GM18517 (cell line): ENCODE data around the gene ANGPTL4.
"Not testable (repeated sequence)": the region's sequence is repeated elsewhere in the genome, so short reads cannot be mapped to it uniquely, and the experiment has no call there.

Experiments used
- ATAC-seq: cut with Tn5 transposase; IDR thresholded peaks from one replicate; pipeline ENCODE4 v1.9.1; 2021; ENCODE audit warnings: mild to moderate bottlenecking, moderate library complexity; ENCODE audit not compliant: unreplicated experiment

ANGPTL4 gene

DNA sequence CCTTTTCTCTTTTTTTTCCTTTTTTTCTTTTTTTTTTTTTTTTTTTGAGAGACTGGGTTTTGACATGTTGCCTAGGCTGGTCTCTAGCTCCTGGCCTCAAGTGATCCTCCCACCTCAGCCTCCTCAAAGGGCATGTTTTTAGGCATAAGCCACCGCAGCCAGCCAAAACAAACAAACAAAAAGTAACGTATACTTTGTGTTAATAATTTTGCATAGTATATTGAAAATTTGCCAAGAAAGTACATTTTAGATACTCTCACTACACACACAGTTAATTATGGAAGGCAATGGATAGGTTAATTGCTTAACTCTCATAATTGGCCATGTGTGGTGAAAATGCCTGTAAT is 24.6 kb downstream of the ANGPTL4 start:
- ATAC-seq: no peak

GRCh38 chr19:8389891-8390616 is 26.1 kb downstream of the ANGPTL4 start, which contains the start of gene RAB11B:
Gene RAB11B, plus strand, starts transcription at chr19:8390360. Its CDS starts 57 bp downstream, at chr19:8390417.
- peak; percentile 97 for ATAC-seq

- peak; percentile 32 for ATAC-seq
These were observed 26.6 kb downstream of the ANGPTL4 start for GRCh38 chr19:8390617-8390981.

DNA sequence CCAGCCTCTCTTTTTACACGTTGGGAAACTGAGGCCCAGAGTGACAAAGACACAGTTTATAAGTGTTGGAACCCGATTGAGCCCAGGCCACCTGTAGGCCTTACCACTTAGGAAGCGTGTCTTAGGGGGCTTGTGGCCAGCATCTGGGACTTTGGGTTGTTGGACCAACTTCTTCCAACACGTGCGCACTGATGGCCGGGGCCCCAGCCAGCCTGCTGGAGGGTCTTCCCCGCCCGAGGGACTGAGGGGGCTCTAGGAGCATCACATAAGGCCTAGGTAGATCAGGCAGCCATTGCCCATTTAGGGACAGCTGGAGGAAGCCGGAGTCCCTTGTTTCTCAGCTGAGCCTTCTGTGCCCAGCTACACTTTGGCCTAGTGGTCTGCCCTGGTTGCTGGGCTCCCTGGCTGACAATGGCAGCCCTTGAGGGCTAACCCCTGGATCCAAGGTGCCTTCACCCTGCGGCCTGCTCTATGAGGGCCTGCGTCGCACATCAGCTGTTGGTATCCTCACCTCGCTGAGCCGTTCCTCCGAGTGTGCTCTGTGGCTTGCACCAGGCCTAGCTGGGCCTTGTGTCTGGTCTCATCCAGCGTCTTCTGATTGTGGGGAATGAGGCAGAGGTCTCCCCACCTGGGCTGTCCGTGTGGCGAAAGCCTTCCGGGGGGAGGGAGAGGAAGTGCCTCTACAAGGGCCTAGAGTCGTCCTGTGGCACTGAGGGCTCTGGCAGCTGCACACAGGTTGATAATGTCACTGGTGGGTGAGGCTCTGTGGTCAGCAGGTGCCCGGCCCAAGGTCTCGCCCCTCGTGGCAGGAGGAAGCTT is 27.5 kb downstream of the ANGPTL4 start:
- ATAC-seq: no peak

- ATAC-seq: no peak
These were observed 28.1 kb downstream of the ANGPTL4 start for GRCh38 chr19:8392017-8392591.

- ATAC-seq: no peak
These were observed 29.4 kb downstream of the ANGPTL4 start for GRCh38 chr19:8393192-8393870.

DNA sequence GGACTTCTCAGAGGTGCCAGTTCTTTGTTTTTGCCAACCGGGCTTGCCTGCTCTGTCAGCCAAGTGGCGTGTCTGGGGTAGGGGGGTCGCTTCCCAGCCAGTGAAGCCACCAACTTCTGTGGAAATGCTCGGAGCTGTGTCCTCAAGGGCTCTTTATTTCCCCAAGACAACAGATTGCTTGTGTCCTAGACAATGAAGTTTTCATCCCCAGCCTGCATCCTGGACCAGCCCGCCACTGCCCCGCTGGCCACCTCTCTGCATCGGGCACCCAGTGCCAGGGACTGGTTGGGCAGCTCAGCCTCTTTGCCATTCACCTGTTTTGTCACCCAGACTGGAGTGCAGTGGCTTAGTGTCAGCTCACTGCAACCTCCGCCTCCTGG is 29.9 kb downstream of the ANGPTL4 start:
- no peak for ATAC-seq

GRCh38 chr19:8395621-8396082 is 31.7 kb downstream of the ANGPTL4 start:
- ATAC-seq: no peak

DNA sequence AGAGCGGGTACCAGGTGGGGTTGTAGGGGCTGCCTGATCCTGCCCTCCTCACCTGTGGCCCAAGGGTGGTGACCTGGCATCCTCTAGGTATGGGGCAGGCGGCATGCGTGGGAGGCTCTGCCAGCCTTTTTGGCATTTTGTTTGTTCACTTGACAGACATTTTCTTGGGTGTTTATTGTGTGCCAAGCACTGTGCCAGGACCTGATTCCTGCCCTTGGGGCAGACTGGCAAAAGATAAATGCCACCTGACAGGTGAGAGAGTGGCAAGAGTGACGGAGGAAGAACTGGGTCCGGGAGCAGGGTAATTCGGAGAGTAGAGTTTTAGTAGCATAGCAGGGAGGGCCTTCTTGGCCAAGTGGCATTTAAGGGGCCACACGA is 32.2 kb downstream of the ANGPTL4 start:
- ATAC-seq: no peak

DNA sequence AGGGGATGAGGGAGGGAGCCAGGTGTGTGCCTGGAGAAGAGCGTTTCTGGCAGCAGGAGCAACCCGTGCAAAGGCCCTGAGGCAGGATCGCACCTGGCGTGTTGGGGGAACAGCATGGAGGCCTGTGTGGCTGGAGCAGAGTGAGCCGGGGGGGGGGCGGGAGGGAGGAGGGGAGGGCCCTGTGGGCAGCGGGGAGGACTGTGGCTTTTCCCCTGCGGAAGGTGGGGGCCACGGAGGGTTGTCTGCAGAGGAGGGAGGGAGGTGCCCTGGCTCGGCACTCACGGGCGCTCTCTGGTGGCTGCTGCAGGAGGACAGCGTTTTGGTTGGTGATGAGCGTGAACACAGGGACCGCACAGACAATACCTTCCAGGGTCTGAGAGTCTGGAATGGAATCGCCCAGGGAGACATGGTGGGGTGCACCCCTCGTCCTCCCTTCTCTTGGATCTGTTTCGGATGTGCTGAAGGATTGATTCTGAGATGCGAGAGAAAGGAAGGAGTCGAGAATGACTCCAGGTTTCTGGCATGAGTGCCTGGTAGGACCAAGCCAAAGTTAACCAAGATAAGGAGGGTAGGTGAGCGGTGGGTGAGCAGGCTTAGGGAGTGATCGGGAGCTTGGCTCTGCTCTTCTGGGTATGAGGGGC is 32.7 kb downstream of the ANGPTL4 start:
- no peak for ATAC-seq

DNA sequence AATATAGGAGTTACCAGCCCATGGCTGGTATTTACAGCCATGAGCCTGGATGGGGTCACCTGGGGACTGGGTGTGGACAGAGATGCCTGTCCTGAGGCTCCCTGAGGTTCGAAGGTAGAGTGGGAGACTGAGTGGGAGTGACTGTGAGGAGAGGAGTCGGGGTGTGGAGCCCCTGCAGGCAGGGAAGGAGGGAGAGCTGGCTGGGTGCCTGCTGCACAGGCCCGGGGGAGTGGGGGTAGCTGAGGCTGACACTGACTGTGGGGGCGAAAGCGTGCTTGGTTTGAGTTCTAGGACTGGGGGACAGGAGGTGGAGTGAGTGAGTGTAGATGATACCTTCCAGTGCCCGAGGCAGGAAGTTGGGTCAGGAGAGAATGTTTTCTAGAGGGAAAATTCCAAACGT is 33.3 kb downstream of the ANGPTL4 start:
- no peak for ATAC-seq

DNA sequence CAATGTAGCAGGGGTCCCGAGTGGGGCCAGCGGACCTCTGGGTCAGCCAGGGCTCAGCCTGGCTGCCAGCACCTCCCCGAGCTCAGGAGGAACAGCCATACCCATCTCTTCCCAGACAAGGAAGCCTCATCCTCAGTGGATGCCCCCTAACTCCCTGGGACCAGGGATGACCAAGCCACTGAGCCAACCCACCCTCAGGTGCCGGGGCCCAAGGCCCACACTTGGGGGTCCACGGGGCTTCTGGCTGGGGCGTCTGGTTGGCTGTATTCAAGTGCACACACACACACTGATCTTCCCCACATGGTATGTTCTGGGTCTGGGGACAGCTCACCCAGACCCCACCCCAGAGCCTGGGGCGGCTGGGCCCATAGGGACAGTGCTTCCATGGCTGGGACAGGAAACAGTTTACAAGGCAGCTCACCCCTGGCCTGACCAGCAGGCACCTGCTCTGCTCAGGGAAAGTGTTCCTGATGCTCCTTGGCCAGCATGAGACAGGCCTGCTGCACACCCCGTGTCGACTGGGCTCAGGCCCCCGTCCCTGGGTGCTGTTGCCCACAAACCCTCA is 33.9 kb downstream of the ANGPTL4 start:
- ATAC-seq: no peak

DNA sequence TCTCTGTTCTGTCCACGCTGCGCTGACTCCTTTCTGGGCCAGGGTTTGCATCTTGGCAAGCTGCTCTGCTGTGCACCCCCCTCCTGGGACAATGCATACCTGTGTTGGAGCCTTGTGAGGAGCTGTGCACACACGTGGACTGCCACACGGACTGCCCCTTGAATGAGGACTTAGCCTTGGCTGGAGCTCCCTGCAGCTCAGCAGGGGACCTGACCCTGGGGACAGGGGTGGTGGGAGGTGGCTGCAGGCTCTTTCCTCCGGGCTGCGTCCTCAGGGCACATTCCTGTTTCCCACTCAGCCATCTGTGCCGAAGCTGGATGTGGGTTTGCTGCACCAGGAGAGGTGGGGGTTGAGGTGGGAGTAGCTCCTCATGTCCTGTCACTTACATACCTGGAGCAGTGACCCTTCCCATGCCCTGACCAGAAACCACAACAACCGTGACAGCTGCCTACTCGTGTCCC is 34.4 kb downstream of the ANGPTL4 start:
- ATAC-seq: no peak

DNA sequence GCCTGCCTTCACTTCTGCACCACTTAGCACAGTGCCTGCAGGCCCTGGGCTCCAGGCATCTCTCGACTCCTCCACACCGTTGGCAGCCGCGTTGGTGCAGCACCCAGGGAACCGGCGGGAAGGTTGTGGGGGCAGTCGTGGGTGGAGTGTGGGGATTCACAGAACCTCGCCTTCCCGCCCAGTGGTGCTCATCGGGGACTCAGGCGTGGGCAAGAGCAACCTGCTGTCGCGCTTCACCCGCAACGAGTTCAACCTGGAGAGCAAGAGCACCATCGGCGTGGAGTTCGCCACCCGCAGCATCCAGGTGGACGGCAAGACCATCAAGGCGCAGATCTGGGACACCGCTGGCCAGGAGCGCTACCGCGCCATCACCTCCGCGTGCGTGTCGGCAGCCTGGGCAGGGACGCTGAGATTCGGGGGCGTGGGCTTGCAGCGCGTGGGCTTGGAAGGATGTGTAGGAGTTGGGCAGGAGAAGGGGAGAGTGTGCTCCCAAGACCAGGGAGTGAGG is 35.8 kb downstream of the ANGPTL4 start:
- ATAC-seq: no peak

DNA sequence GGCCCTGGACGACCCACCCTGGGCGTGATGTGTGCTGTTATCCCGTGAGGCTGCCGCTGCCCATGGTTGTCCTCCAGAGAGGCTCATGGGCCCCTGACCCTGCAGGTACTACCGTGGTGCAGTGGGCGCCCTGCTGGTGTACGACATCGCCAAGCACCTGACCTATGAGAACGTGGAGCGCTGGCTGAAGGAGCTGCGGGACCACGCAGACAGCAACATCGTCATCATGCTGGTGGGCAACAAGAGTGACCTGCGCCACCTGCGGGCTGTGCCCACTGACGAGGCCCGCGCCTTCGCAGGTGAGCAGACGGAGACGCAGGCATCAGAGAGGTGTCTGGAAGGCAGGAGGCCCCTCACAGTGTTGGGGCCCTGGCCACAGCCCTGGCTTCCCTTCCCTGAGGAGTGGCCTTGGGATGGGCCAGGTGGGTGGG is 38.0 kb downstream of the ANGPTL4 start:
- ATAC-seq: no peak

DNA sequence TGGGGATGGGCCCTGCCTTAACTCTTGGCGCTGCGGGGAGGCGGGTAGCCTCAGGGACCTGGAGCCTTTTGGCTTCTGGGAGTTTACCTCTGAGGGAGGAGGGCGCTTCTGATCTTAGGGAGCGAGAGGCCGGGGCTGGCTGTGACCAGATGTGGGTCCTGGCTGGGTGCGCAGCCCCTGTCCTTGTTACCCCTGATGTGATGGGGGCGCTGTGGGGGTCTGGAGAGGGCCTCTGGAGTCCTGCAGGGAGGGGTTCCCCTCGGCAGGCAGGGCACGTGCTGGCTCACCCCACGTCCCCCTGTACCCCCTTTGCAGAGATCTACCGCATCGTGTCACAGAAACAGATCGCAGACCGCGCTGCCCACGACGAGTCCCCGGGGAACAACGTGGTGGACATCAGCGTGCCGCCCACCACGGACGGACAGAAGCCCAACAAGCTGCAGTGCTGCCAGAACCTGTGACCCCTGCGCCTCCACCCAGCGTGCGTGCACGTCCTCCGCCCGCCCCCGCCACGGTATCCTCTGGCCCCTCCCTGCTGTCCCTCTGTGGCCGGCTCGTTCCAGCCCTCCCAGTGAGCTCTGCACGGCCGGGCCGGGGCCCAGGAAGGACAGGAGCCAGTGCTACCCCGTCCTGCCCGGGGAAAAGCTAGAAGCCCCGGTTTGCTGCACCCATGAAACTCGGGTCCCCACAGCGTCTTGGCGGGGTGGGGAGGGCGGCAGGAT is 39.3 kb downstream of the ANGPTL4 start:
- ATAC-seq: no peak

DNA sequence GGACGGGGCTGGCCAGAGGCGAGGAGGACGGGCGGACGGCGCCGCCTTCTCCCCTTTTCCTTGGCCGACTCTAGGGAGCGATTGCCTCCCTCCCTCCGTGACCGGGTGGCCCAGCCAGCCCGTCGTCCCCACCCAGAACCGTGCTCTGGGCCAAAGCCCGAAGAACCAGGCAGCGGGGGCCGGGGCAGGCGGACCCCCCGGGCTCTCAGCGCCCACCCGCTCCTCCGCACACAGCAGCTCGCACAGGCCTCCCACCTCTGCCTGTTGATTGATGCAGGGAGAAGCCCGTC is 39.8 kb downstream of the ANGPTL4 start:
- ATAC-seq: no peak

- no peak for ATAC-seq
These were observed 40.6 kb downstream of the ANGPTL4 start for GRCh38 chr19:8404391-8405151.

- ATAC-seq: not testable (repeated sequence)
These were observed 46.8 kb downstream of the ANGPTL4 start for GRCh38 chr19:8410718-8411117.
